HG03108 (cell line): ENCODE measurements around the gene CDC42BPA.

Source experiments
- ATAC-seq: cut with Tn5 transposase; IDR thresholded peaks from one replicate; pipeline ENCODE4 v1.9.1; 2021; ENCODE audit warnings: moderate library complexity; ENCODE audit not compliant: unreplicated experiment

CDC42BPA gene

GRCh38 chr1:227214207-227214606 is 104.1 kb downstream of the CDC42BPA start:
- no peak for ATAC-seq

DNA sequence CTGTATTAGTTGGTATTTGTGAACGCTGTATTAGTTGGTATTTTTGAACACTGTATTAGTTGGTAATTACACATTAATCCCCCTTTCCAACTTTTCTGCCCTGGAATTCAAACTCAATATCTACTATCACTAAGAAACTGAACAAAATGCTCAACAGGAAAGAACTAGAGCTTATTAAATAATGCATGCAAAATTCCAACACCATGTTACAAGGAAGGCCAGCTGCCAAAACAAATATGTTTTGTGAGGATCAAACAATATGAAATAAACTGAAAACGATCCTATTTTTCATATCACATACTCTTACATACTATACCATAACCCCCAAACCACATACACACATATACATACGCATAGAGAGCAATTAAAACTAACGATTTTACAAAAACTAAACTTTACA is 104.9 kb downstream of the CDC42BPA start:
- ATAC-seq: no peak

DNA sequence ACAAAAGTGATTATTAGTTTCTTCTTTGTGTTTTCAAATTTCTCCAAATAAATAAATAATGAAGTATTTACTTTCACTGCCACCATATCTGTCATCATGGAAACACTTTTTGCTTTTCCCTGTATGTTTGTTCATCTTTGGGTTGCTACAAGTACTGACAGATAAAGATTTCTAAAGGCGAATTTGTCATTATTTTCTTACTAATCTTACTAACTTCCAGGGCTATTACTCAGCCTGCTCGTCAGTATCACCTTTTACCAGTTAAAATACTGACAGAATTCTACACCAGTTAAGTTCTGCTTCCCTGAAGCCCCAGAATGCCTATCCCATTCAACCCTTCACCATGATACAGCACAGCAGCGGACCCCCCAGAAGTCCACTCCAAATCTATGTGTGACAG is 106.1 kb downstream of the CDC42BPA start:
- ATAC-seq: no peak

DNA sequence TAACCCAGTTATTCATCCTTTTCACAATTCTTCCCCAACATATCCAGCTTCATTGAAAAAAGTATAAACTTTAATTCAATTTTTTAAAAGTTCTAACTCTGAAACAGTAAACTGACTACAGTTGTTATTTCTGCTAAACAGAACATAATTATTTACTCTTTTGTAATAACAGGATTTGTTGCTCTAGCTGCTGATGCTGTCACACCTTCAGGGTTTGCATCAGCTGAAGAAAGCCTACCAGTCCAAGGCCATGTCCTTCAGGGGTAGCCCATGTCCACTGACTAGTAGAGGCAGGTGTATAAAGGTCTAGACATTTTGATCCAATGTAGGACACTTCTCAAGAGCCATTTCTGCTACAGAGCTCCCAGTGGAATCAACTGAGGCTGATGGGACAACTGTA is 107.7 kb downstream of the CDC42BPA start:
- no peak for ATAC-seq

DNA sequence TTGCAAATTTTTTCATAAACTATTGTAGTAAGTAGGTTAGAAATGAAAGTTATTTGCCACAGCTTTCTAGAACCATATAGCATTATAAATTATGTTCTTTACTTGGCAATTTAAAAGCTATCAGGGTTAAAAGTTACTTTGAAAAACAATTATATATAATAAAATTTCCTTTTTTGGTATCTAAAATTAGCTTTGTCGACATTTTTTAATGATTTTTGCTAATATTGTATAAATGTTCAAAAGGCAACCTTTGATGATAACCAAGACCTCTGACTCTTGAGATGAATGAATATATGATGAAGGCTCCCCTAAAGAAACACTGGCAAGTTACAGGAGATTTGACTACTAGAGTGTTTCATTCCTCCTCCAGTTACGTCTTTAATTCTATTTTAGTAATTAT is 121.2 kb downstream of the CDC42BPA start:
- ATAC-seq: no peak

DNA sequence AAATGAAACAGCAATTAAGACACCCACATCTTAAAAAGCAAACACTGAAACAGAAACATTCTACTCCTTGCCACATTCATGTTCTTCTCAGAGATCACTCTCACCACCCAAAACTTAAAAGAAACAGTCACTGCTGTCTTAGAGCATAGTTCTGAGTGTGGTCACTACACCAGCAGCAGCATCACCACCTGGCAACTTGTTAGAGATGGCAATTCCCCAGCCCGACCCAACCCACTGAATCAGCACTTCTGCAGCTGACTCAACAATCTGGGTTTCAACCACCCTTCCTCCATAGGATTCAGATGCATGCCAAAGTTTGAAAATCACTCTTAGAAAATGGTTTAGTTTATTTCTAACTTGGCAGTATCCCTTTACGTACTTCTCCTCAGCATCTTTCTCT is 126.1 kb downstream of the CDC42BPA start:
- ATAC-seq: peak; percentile 92

DNA sequence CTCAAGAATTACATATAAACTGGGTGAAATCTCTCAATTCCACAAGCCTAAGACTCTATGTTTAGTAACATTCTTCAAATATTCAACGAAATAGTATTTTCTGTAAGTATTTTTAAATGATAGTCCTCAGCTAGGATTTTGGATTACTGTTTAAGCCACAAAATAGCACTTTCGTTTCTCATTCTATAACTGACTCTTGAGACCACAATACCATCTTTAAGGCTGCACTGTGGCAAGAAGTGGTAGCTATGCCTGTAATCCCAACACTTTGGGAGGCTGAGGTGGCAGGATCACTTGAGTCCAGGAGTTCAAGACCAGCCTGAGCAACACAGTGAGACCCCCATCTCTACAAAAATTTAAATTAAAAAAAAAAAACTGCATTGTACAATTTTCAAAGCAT is 126.7 kb downstream of the CDC42BPA start:
- no peak for ATAC-seq

GRCh38 chr1:227190321-227190720 is 128.0 kb downstream of the CDC42BPA start:
- no peak for ATAC-seq

DNA sequence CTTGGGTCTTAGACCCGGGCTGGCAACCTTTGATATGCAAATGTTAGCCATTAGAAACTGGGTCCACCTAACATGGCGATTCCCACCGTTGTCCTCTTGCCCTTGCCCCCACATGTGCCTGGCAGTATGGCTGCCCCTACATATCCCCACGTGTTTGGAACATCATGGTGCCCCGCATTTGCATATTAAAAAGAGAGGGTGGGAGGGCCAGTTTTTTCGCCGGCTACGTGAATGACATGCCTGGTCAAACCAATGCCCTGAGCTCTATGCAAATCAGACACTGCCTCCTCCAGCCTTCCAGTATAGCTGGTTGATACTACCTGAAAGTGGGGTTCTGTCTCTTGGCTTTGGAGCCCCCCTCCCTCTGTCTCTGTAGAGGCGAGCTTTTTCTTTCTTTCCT is 133.0 kb downstream of the CDC42BPA start:
- no peak for ATAC-seq

GRCh38 chr1:227182012-227182411 is 136.3 kb downstream of the CDC42BPA start:
- ATAC-seq: no peak

DNA sequence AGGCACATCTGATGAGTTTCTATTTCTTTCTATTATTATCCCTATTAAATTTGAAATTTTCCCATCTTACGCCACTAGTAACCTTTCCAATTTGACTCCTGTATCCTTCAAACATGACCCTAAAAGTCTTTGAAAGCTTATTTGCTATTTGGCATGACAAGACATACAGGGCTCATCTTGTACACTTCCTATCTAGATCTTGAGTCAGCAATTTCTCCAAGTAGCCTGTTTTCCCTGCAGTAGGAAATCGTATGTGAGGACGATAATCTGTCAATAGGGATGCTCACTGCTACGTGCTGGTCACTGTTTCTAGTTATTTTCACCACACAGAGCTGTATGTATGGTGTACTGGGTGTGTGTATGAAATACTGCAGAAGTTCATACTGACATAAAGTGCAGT is 142.7 kb downstream of the CDC42BPA start:
- no peak for ATAC-seq

DNA sequence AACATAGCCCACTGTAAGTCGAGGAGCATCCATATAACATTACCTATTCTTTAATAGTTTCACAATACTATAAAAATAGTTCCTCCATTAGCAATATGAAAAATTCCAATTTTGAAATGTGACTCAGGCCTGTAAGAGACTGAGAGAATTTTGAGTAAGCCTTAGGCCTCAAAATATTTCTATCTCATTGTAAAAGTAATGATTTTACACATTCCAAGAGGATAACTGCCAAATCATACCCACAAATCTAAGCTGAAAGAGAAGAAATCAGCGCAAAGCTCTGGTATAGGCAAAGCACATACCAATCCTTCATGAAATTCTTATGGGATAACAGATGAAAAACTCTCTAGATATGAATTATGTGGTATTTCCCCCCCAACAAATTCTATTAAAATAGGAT is 144.1 kb downstream of the CDC42BPA start:
- ATAC-seq: no peak

DNA sequence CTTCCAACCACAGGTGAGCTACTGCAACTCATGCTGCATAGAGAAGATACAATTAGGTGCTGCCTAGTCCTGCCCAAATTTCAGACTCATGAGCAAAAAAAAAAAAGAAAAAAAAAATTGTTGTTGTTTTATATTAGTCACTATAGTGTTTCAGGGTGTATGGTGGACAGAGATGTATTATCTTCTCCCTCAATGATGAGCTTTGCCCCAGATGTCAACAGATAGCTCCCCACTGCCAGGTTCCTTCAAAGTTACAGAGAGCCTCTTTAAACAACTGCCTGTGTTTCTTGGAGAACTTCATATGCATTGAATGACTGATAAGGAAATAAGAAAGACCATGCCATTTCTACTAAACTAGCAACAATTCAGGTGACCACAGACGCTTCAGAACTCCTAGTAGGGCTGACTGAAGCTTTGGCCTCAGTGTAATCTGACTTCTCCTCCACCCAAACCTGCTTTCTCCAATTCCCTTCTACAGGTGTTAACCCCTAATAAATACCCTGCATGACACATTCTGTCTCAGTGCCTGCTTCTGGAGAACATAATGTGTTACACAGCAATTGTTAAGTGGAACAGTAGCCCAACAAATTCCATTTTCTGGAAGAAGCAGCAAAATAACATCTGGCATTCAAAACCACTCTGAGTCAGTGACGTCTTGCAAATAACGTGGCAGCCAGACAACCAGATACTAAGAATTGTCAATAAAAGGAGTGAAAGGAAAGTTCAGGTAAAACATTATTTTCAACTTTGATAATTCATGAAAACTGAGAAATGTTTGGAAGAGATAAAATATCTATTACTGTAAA is 147.7 kb downstream of the CDC42BPA start:
- no peak for ATAC-seq

DNA sequence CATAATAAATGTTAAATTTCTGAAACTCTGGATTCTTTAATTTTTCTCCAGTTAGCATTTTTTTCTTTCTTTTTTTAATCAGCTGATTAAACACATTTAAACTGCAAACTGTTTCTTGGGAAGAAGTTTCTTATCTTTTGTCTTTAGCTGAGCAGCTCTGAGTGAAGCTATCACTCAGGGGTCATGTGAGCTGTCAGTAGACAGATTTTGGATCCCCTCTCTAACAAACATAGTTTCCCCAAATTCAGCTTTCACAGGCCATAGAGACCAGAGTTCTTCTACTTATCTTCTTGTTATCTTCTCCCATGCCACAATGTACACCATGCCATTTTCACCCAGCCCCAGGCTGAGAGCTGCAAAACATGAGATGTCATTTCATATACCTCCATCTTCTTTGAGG is 148.9 kb downstream of the CDC42BPA start:
- no peak for ATAC-seq

- ATAC-seq: no peak
These were observed 150.8 kb downstream of the CDC42BPA start for GRCh38 chr1:227167276-227168101.

GRCh38 chr1:227166559-227166958 is 151.7 kb downstream of the CDC42BPA start:
- no peak for ATAC-seq

DNA sequence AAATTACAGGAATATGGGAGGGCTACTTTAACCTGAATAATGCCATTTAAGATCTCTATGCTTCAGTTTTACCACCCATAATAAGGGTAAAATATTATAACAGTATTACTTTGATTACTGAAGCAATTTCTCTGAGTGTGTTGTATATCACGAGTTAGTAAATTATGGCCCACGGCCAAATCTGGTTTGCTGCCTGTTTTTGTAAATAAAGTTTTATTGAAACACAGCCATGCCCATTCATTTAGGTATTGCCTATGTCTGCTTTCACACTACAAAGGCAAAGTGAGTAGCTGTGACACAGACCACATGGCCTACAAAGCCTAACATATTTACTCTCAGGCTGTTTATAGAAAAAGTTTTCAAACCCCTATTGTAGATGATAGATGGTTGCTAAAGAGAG is 156.8 kb downstream of the CDC42BPA start:
- no peak for ATAC-seq

GRCh38 chr1:227156520-227156919 is 161.8 kb downstream of the CDC42BPA start:
- ATAC-seq: no peak

DNA sequence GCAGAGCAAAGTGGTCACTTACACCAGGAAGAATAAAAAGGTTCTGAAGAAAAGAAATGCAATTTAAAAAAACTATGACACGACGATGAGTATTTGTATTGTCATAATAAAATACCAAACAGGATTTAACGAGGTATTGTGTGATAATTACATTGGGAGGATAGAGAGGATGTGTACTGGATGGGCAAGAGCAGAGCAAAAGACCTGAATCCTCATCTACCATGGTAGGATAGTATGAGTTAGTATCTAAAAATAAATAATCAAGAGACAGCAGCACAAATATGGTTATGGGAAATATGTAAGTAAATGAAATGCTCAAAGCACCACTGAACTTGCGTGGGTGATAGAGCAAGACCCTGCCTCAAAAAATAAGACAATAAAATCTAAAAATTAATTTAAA is 162.6 kb downstream of the CDC42BPA start:
- no peak for ATAC-seq

- no peak for ATAC-seq
These were observed 163.3 kb downstream of the CDC42BPA start for GRCh38 chr1:227155004-227155403.

- ATAC-seq: no peak
These were observed 165.8 kb downstream of the CDC42BPA start for GRCh38 chr1:227152525-227152924.

- no peak for ATAC-seq
These were observed 177.9 kb downstream of the CDC42BPA start for GRCh38 chr1:227140376-227140775.
